HL-60 (cell line): ENCODE results near the gene SKIC8.

Source experiments
- DNase-seq, 2 experiments: peaks; one replicate each; pipeline ENCODE4 v3.0.0-alpha.2; 2010 to 2020; ENCODE audit warnings: low read depth in 1 of 2, low spot score in 1 of 2
- H3K27ac ChIP-seq: fragments of 250-450 bp; sonication (Bioruptor Pico); replicated peaks from 2 replicates; pipeline ENCODE4 v1.5.1; 2020; ENCODE audit warnings: mild to moderate bottlenecking, moderate library complexity
- H3K27me3 ChIP-seq: fragments of 250-450 bp; sonication (Bioruptor Pico); 2 replicates; pipeline ENCODE4 v1.5.1; 2021; ENCODE audit warnings: mild to moderate bottlenecking, moderate library complexity; ENCODE audit not compliant: insufficient read depth, poor library complexity, severe bottlenecking
- H3K4me3 ChIP-seq: replicated peaks from 2 replicates; pipeline ENCODE4 v1.5.1; 2011; ENCODE audit warnings: mild to moderate bottlenecking, control low read depth, low read length; ENCODE audit not compliant: insufficient read depth
- POLR2AphosphoS5 ChIP-seq: IDR thresholded peaks from 2 replicates; pipeline ENCODE4 v1.6.1; 2012; ENCODE audit warnings: low read depth
- REST ChIP-seq: IDR thresholded peaks from 2 replicates; pipeline ENCODE4 v1.6.1; 2012; ENCODE audit warnings: low read depth; ENCODE audit not compliant: insufficient replicate concordance

The SKIC8 gene

GRCh38 chr15:78233496-78233895 is 65.9 kb downstream of the SKIC8 start:
- no peak overlapping the region for H3K27ac ChIP-seq
- DNase-seq: no peak

More at GRCh38 chr15:78233496-78233895, 65.9 kb downstream of the SKIC8 start:
- no peak for TF ChIP-seq REST
- no peak for TF ChIP-seq POLR2AphosphoS5
- Histone ChIP-seq H3K4me3 (no peak overlapping the region), H3K27me3 (no peaks in the 10 kb centered on the region)
